Measurements from ENCODE around the gene SELENOT.
"Not testable (repeated sequence)": the region's sequence is repeated elsewhere in the genome, so short reads cannot be mapped to it uniquely, and the experiment has no call there.

The SELENOT gene

DNA sequence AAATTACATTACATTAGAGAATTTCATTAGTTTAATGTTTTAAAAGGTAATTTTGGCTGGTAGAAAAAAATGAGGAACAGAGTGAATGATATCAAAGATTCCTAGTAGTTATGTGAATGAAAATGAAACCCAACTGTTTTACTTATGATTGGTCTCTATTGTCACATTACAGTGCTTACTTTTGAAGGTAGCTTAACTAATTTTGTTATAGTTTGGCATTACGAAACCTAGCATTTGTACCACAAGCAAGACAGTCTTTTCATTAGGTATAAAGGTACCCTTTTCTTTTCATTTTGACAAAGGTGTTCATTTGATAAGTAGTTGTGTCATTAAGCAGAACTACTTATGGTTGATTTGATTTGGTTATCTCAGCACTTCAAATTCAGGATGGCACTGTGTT is 6.9 kb downstream of the SELENOT start:
- no peak for DNase-seq

DNA sequence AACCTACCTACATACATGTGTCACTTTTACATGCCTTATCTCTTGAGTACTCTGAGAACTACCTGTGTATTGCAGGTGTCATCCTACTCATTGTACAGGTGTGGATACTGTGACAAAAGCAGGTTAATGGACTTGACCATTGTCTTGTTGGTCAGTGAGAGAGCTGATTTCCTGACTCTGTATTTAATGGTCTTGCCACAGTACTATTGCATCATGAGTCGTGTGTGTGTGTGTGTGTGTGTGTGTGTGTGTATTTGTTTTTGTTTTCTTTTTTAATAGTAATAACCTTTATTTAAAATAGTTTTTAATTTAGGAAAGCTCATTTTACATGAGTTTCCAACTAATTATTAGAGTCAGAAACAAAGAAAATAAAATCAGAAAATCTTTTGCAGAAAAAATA is 7.7 kb downstream of the SELENOT start:
- no peak for DNase-seq

DNA sequence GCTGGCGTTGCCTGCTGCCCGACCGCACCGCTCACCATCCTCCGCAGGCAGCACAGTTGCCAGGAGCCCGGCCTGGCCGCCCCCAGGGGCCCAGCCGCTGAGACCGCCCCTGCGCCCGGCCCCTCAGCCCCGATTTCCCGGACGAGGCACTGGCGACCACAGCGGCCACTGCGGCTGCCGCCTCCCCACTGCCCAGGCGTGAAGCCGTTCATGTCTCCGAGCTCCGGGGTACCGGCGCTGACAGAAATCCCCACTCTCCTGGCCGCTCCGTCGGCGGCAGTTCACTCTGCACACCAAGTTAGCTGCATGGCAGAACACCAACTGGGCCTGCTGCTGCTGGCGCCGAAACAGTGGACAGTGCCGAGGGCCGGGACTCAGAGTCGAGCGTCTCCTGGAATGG is 8.5 kb downstream of the SELENOT start:
- DNase-seq, result no peak

DNA sequence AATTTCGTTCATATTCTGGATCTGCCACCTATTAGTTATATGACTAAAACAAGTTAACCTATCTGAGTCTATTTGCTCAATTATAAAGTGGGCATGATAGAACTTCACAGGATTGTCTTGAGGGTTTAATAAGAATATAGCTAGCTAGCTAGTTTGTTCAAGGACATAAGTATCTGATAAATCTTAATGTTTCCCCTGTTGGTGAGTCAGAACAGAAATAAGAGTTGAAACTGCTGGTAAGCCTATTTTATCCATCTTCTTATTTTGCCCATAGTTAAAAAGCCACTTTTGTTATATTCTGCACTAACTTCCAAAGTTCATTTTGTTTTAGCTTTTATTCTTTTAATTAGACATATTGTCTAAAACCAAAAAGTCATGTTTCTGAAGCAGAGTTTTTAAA is 9.4 kb downstream of the SELENOT start:
- DNase-seq, result no peak

DNA sequence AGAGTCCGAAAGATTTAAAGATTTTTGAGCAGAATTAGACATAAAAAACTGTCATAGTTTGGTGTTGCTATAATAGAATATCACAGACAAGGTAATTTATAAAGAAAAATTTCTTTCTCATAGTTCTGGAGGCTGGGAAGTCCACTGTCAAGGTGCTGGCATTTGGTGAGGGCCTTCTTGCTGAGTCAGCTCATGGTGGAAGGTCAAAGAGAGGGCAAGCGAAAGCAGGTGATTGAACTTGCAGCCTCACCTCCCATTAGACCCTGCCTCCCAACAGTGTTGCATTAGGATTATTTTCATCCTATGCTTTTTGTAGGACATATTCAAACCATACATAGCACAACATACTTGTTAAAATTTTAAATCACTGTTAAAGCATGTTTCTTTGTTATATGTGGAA is 9.9 kb downstream of the SELENOT start:
- no peak for DNase-seq

DNA sequence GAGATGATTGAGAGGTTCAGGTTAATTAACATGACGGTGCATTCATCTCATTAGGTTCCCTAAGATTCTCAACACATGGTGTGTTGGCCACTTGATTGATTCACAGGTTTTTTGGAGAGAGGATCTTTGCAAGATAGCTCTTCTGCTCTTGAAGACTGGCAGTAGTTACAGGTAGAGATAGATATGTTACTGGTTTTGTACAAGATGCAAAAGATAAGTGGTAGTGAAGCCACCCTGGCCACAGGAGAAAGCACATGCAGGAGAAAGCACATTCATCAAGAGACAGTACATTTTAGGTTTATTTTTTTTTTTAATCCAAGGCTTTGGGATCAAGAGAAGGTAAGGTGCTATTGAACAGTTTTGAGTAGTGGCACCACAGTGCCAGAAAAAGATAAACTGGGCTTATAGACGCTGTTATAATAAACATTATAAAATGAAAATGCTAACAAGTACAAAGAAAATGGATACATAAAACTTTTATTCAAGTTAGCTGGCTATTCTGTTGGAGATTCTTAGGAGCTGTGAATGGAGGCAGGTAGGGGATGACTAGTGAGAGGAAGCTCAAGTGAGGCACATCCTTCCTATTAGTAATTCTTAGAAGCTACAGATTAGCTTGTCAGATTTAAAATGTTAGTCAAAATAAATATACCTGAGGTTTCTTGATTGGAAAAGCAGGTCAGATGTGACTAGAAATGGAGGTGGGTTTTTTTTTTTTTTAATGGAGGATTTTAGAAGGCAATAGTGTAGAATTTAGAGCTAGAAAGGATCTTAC is 10.8 kb downstream of the SELENOT start:
- DNase-seq, result no peak

DNA sequence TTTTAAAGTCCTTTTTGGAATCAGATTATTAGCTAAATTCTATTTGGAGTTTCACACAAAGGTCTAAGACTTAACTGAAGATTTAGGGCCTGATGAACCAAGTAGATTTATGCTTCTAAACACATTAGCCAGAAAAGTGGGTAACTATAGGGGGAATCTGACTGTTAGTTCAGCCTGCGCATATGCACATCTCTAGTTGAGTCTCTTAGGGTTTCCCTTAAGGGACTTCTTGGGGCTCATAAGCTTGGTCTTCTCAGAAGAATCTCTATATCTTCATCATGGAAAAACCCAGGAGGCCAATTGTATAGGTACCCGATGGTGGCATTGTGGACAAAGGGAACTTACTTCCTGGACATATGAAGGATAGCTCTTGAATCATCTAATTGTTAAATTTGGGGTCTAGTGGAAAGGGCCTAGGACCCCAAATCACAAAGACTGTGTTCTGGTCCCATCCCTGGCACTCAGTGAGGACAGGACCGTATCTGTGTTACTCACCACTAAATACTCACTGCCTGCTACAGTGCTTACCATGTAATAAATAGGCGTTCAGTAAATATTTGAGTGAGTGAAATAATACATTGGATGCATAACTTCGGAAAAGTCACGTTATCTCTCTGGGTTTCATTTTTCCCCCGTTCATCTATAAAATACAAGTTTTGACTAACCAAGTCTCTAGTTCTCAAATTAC is 17.0 kb downstream of the SELENOT start:
- no peak for DNase-seq

DNA sequence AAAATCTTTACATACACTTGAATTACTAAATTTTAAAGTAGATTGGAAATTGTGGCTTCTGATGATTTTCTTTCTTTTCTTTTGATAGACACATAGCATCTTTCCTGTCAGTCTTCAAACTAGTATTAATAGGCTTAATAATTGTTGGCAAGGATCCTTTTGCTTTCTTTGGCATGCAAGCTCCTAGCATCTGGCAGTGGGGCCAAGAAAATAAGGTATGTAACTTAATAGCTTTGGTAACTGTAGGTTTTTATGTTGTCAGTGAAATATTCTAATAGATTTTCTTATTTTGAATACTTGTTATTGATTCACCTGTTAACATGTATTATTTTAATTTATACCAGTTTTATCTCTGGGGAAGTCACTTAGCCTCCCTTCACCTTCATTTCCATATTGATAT is 19.8 kb downstream of the SELENOT start:
- not testable (repeated sequence) for DNase-seq

DNA sequence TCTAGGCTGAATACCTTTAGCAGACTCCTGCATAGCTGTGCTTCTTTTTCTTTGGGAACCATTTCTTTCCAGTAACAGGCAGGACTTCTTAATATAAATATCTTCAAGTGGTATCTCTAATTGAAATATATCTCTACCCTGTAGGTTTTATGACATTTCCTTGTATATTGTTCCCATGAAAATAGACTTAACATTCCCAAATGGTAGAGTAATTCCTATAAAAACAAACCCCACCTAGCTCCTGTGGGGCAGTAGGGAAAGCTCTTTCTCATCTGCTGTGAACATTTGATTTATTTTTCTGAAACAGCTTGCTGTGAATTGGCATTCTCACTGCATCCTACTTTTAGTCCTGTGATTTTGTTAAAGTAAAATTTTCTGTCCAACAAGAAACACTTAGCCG is 20.8 kb downstream of the SELENOT start:
- DNase-seq, result no peak

DNA sequence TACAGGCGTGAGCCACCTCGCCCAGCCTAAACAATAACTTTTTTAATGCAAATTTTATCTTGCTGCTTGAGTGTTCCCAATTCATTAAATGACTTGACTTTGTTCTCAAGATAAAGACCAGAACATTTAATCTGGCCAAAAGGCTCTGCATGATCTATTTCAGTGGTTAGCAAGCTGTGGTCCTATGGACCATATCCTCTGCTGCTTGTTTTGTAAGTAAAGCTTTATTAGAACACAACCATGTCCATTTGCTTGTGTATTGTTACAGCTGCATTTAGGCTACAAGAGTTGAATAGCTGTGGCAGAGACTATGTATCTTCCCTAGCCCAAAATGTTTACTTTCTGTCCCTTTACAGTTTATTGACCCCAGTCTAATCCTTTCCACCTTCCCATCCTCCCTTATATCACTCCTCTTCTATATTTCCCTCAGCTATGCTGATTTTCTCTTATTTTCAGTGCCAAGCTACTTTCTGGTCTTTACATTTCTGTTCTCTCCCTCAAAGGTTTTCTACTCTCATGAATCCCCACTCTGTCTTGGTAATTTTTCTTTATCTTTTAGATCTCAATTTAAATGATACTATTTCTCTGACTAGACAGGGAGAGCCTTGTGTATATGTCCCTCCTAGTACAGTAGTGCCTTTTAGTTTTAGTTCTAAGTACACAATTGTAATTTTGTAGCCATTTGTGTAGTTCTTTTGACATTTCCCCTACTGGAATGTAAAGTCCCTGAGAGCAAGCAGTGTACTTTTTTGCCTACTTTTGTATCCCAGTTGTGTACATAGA is 23.2 kb downstream of the SELENOT start:
- DNase-seq, result no peak

DNA sequence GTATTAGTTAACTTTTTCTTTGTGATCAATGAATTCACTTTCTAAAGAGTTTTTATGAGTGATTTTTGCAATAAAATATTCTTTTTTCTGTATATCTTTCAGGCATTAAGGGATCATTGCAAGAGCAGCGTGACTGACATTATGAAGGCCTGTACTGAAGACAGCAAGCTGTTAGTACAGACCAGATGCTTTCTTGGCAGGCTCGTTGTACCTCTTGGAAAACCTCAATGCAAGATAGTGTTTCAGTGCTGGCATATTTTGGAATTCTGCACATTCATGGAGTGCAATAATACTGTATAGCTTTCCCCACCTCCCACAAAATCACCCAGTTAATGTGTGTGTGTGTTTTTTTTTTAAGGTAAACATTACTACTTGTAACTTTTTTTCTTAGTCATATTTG is 24.4 kb downstream of the SELENOT start:
- no peak for DNase-seq

DNA sequence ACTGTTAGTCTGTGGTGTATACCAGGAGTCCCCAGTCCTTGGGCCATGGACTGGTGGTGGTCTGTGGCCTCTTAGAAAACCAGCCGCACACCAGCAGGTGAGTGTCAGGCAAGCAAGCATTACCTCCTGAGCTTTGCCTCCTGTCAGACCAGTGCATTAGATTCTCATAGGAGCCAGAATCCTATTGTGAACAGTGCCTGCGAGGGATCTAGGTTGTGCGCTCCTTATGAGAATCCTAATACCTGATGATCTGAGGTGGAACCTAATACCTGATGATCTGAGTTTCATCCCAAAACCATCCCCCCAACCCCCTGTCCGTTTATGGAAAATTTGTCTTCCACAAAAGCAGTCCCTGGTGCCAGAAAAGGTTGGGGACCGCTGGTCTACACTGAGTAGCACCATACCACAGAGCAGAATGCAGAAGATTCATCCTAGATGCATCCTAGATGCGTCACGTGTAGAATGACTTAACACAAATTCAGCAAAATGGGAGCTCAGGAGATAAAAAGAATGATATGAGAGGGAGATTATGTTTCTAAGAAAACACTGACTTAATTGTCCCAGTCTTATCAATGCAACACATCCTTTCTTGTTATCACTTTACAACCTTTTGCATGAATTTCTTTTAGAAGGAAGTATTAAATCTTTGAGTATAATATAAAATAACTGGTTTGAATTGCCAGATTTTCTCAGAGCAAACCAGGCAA is 28.5 kb downstream of the SELENOT start:
- no peak for DNase-seq

DNA sequence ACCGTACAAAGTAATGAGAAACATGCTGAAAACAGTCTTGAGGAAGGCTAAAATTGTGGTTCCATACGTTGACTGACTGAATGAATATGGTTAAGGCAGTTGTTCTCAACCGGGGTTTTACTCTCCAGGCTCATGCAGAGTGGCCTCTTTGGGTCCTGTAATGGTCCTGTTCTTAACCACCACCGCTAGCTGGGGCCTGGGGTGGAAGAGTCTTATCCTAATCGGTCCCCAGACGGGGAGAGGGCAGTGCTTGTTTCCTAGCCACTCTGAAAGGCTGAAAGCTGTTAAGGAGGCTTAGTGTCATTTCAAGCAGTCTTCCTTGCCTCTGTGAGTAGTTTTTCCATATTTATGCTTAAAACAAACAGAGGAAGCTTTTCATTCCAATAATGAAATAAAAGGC is 32.0 kb downstream of the SELENOT start:
- no peak for DNase-seq

DNA sequence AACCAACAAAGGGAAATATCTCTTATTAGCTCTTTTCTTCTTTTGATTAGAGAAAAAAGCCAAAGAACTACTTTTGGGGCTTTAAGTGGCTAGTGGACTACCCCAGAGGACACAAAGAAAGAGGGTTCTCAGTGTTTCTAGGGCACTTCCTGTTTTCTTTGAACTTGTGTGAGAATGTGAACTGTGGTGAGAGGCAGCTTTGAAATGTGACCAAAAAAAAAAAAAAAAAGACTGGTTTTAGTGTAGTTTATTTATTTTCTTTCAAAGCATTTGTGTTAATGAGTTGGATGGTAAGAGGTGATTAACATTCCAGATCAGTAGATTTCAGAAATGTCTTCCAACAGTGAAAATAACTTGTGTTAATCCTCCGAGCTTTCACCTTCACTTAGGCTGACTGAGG is 32.4 kb downstream of the SELENOT start:
- DNase-seq, result no peak

DNA sequence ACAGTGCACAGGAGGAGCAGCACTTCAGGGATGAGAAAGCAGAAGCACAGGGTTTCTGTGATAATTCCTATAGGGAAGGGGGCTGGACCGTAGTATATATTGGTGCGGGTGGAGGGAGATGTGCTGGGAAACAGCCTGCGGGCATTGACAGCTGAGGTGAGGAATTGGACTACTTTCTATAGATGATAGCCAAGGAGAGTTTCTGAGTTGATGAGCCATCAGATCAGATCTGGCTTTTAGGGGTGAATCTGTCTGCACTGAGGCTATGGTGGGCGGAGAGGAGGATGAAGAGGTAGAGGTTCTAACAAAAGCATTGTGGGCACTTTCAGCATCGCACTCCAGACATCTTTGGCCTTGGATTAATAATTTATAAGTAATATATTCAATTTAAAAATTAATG is 33.1 kb downstream of the SELENOT start:
- DNase-seq, result no peak

DNA sequence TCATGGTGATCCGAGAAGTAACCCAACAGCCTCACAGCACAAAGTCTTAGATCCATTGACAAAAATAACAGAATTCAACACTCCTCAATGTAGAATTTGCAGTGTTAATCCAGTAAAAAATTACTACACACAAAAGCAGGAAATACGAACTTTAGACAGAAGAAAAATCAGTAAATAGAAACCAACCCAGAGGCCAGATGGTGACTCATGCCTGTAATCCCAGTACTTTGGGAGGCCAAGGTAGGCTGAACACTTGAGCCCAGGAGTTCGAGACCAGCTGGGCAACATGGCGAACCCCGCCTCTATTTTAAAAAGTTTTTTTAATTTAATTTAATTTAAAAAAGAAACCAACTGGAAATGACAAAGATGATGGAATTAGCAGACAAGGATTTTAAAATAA is 36.1 kb downstream of the SELENOT start:
- DNase-seq, result no peak

DNA sequence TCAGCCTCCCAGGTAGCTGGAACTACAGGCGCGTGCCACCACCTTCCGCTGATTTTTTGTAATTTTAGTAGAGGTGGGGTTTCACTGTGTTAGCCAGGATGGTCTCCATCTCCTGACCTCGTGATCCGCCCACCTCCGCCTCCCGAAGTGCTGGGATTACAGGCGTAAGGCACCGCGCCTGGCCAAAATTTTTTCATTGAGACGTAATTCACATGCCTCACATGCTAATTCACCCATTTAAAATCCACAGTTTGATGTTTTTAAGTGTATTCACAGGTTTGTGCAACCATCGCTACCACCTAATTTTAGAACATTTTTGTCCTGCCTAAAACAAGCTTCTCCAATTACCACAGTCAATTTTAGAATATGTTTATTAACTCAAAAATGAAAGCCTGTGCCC is 37.1 kb downstream of the SELENOT start:
- no peak for DNase-seq

DNA sequence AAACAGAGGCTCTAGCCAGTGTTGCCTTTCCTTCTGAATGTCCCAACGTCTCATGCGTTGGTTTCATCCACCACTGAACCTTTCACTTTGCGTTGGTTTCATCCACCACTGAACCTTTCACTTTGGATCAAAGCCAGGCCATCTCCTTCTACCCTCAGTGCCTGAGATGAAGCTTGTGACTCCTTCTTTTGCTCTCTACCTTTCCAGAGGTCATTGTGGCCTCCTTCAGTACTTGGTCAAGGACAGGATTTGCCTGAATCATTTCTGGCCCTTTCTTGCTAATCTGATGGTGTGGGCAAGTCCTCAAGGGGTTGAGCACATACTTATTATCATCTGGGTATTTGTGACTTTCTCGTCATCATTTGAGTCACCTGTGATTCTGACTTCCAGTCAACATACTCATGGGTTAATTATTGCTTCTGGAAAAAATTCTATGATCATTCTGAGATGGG is 50.0 kb downstream of the SELENOT start:
- DNase-seq, result no peak

DNA sequence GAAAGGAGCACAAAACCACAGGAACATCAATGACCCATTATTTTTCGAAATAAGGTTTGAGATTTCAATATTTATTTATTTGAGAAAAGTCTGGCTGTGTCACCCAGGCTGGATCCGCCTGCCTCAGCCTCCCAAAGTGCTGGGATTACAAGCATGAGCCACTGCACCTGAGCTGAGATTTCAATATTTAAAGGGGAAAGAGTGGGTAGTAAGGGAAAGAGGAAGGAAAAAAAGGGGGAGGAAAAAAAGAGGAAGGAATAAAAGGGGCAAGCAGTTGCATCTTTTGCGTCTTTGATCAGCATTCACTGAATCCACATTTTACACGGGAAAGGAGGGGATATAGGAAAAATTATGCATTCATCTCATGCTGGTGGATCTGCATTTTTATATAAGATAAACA is 53.2 kb downstream of the SELENOT start:
- no peak for DNase-seq

DNA sequence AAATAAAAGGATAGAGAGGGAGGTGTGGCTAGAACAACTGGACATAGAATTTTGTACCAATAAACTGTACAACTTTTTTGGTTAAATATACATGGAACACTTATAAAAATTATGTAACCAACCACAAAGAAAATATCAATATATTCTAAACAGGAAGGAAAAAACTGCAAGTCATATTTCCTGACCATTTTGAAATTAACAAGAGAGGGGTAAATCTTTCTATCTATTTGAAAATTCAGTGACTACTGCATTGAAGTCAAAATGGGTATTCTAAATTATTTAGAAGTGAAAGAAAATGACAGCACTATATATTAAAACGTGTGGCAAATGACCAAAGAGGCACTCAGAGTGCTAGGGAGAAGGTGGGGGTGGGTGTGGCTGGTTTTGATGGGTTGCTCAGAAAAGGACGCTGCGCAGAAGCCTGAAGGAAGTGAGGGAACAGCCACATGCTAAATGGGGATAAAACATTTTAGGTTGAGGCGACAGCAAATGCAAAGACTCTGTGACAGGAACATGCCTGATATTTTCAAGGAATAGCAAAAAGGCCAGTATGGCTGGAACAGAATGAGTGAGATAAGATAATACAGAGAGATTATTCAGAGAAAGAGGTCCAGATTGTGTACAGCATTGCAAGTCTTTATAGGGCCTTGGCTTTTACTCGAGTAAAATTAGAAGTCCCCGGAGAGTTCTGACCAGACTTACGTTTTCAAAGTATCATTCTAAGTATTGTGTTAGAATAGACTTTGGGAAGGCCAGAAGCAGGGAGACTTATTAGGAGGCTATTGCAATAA is 59.5 kb downstream of the SELENOT start:
- no peak for DNase-seq

DNA sequence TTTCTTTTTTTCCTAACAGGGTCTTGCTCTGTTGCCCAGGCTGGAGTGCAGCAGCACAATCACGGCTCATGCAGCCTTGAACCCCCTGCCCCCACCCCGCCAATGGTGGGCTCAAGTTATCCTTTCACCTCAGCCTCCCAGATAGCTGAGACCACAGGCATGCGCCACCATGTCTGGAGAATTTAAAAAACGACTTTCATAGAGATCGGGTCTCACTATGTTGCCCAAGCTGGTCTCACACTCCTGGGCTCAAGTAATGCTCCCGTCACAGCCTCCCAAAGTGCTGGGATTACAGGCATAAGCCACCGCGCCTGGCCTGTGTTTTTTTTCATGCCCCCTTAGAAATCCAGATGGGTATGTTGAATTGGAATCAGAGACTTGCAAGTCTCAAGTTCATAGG is 60.3 kb downstream of the SELENOT start:
- no peak for DNase-seq

DNA sequence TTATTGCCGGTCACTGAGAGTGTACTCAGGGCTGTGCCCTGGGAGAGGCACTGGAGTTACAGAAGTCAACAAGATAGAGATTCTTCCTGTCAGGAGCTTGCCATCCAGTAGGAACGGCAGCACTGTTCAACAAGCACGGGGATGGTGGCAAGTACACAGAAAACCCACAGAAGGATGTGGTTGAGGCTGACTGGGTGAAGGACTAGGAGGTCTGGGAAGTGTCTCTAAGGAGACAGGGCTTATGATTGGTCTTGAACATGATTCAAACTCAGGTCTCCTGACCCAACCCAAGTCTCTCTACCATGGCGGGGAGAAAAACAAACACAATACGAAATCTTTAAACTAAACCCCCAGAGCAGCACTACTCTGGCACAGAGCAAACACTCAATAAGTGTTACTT is 63.0 kb downstream of the SELENOT start:
- DNase-seq, result no peak

Data from NCI-H1417 treated with DMSO at 0.1 percent for 48 hours (cell line).